Heart left ventricle (tissue), 16 donors: ENCODE data around the gene PLXNA3. TPM values are rescaled to one million over a fixed set of nuclear protein-coding genes. Genes with fewer than 3 reads are reported as not detected.
A peak's percentile ranks its signal among the peaks of the same experiment; 100 is the strongest.

ENCODE experiments used
- ATAC-seq, 4 donors: fragments of 200-7000 bp; cut with Tn5 transposase; one replicate each; pipeline ENCODE4 v1.9.1; 2020 to 2022; ENCODE audit warnings: moderate library complexity in 4 of 4, mild to moderate bottlenecking in 3 of 4, moderate number of reproducible peaks in 1 of 4
- DNase-seq, 5 donors: peaks; one replicate each; pipeline ENCODE4 v3.0.0-alpha.2; 2020
- H3K27ac ChIP-seq, 12 donors: fragments of 200-600 bp; sonication (generic) in 4 of 12; one replicate each; pipeline versions ENCODE4 v1.5.0 to v1.8.0; 2016 to 2022; ENCODE audit warnings: mild to moderate bottlenecking in 2 of 12
- H3K27me3 ChIP-seq, 9 donors: fragments of 200-600 bp; sonication (generic) in 2 of 9; one replicate each; pipeline versions ENCODE4 v1.5.1 to v1.8.0; 2016 to 2022; ENCODE audit warnings: mild to moderate bottlenecking in 3 of 9
- H3K36me3 ChIP-seq, 9 donors: fragments of 200-600 bp; sonication (generic) in 2 of 9; one replicate each; pipeline versions ENCODE4 v1.5.0 to v1.8.0; 2018 to 2022; ENCODE audit warnings: mild to moderate bottlenecking in 2 of 9
- H3K4me1 ChIP-seq, 12 donors: fragments of 200-600 bp; sonication (generic) in 4 of 12; one replicate each; pipeline versions ENCODE4 v1.5.0 to v1.8.0; 2016 to 2022; ENCODE audit warnings: mild to moderate bottlenecking in 3 of 12
- H3K4me3 ChIP-seq, 12 donors: fragments of 200-600 bp; sonication (generic) in 4 of 12; one replicate each; pipeline versions ENCODE4 v1.5.0 to v1.8.0; 2017 to 2022; ENCODE audit warnings: mild to moderate bottlenecking in 9 of 12, moderate library complexity in 4 of 12
- H3K9me3 ChIP-seq, 12 donors: fragments of 200-600 bp; sonication (generic) in 4 of 12; one replicate each; pipeline versions ENCODE4 v1.5.0 to v1.8.0; 2016 to 2022; ENCODE audit warnings: mild to moderate bottlenecking in 1 of 12
- POLR2A ChIP-seq, 2 donors: fragments of 450-650 bp; IDR thresholded peaks; one replicate each; pipeline ENCODE4 v1.6.1; 2017; ENCODE audit warnings: antibody characterized with exemption in 2 of 2, mild to moderate bottlenecking in 2 of 2, moderate library complexity in 2 of 2
- WGBS, 4 donors: extraction: QIAGEN DNeasy Blood & Tissue Kit in 2 of 4; methylation state at CpG; one replicate each; pipeline versions ENCODE4 v1.1.5 to v1.1.7; 2013 to 2018; 5-methylcytosine and 5-hydroxymethylcytosine counted together
- intact Hi-C, 10 donors: fragments of 100-400 bp; cut with DNase I; formaldehyde crosslinking; loops; one replicate each; pipeline versions ENCODE4 v1.11.1 to v1.14.2; 2022
- polyA plus RNA-seq, 2 donors: library from polyadenylated mRNA; stranded (reverse); fragments of 200-250 nt; gene quantifications; one replicate each; pipeline ENCODE4 v1.2.3, GENCODE V29; 2013
- total RNA-seq, 9 donors: library from RNA; depleted of rRNA in 2 of 9; stranded (reverse); fragments of >200 nt in 2 of 9; fragmentation: NEBNext Ultra II Directional in 3 of 9; extraction: Animal tissue kit (Norgen Biotek cat#: 25700) in 3 of 9; gene quantifications; one replicate each; pipeline versions ENCODE4 v1.1.0 to v1.2.4, GENCODE V29; 2016 to 2023
- TF ChIP-seq, protein P1 (sequence below), 12 donors: fragments of 200-600 bp; sonication (generic) in 4 of 12; IDR thresholded peaks; one replicate each; pipeline versions ENCODE4 v1.5.0 to v1.8.0; 2018 to 2022; ENCODE audit warnings: antibody characterized with exemption in 12 of 12, mild to moderate bottlenecking in 5 of 12
- donor health status: ischemic (EF 13 %, LVEDD 7.1; RV severe dilation, severe dysfunction).
- donor health status: healthy with polysubstance abuse.
- donor health status: DM: no; HTN: yes; CAD: no.
- donor health status: DM: no; HTN: no; CAD: no.
- donor health status: ischemic (EF 25% LVEDD 6.9; RV normal size, moderate dysfunction).
- donor health status: ischemic (EF 25% LVEDD 5.7; RV mildly dilated, moderate dysfunction).
- donor health status: healthy.
- donor health status: DM: yes; HTN: yes; CAD: no.
- donor health status: ischemic (EF 35%, LVEDD 5.7; RV mildly dilated, moderate dysfunction).
- donor health status: nonischemic (EF 11% LVEDD 7.7; RV severe dilation, severe dysfunction).
- donor health status: DM: yes; HTN: yes; CAD: no.
- donor health status: PGD.
- donor health status: ischemic (EF 29% LVEDD 5.4; RV normal size, mild dysfunction).
- donor health status: nonischemic (EF 23%, LVEDD 6.1; RV moderate dilation, normal function).

The PLXNA3 gene
- total and polyA plus RNA-seq, 11 donors: 4.7 to 46.6 (median 12.6) TPM

DNA sequence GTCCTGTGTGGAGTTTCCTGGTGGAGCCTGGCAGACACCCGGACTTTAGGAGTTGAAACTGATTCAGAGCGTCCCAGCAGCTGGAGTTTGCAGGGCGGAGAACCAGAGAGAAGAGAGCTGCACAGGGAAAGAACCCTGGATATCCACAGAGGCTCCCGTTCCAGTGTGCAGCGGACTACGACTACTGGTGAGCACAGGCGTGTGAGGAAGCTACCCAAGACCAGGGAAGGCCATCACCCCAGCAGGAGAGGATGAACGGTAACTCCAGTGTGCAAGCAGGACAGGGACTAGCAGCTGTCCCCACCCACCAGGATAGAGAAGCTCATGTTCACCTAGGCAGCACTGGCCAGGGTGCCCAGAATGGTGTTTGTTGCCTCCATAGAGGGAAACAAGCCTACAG is 18.7 kb downstream of the PLXNA3 start:
- H3K27ac ChIP-seq: no peak overlapping the region
- intact Hi-C loops: loop anchor here in 2 of 10 donors (5.0 kb wide), 3 partner anchors 40 to 80 kb away; partner anchors contain the start of genes FAM3A (in 1 of the 2), GDI1 (in 1 of the 2) and RPL10 (in 1 of the 2)
- DNase-seq (no peak), ATAC-seq (no peak)
- no peaks in the 10 kb centered on the region for H3K9me3 ChIP-seq
- WGBS, 4 donors: 84 to 91% (median 84%) methylated on average over 8 of the region's 8 CpGs
- TF ChIP-seq, protein P1, sequence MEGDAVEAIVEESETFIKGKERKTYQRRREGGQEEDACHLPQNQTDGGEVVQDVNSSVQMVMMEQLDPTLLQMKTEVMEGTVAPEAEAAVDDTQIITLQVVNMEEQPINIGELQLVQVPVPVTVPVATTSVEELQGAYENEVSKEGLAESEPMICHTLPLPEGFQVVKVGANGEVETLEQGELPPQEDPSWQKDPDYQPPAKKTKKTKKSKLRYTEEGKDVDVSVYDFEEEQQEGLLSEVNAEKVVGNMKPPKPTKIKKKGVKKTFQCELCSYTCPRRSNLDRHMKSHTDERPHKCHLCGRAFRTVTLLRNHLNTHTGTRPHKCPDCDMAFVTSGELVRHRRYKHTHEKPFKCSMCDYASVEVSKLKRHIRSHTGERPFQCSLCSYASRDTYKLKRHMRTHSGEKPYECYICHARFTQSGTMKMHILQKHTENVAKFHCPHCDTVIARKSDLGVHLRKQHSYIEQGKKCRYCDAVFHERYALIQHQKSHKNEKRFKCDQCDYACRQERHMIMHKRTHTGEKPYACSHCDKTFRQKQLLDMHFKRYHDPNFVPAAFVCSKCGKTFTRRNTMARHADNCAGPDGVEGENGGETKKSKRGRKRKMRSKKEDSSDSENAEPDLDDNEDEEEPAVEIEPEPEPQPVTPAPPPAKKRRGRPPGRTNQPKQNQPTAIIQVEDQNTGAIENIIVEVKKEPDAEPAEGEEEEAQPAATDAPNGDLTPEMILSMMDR (IDR thresholded peaks at IDR 0.05): no peak
- no peak for TF ChIP-seq POLR2A (IDR thresholded peaks at IDR 0.05)
- no peaks in the 10 kb centered on the region for H3K27me3 ChIP-seq
- no peak overlapping the region for H3K4me3 ChIP-seq
- H3K4me1 ChIP-seq: peaks cover 0 to 9% (median 0%) of the 10 kb centered on the region in 12 donors
- peaks cover 0 to under 1% (median 0%) of the 10 kb centered on the region in 9 donors for H3K36me3 ChIP-seq

DNA sequence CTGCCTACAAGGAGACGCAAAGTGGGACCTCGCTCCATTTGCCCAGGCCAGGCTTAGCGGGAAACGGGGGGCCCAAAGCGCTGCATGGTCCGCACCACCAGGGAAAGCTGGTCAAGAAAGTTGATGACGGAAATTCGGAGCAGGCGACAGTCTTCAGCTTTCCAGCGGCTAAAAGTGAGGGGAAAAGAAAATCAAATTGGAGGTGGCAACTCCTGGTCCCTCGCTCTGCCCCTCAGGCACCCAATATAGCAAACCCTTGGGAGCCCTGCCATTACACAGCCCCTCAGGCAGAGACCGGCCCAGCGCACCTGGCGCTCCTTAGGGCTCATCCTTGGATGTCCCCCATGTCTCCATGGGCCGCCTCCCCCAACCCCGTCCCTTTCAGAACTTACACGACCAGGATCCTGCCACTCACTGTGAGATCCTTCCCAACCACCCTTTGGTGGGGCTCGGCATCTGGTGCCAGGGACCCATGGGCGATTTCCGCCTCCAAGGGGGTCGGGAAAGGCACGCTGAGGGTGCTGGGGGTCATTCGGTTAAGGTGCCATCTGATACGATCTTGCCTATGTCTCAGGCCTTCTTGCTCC is 19.9 kb downstream of the PLXNA3 start:
- H3K27ac ChIP-seq: peak overlapping the region in 9 of 12 donors; percentile 24 to 88 (median 84)
- H3K9me3 ChIP-seq: no peaks in the 10 kb centered on the region
- no peaks in the 10 kb centered on the region for H3K27me3 ChIP-seq
- no peak for ATAC-seq
- H3K4me1 ChIP-seq: peaks cover 0 to 9% (median 0%) of the 10 kb centered on the region in 12 donors
- 59 to 72% (median 64%) methylated on average over 24 of the region's 24 CpGs for WGBS, 4 donors
- no peak for DNase-seq
- intact Hi-C loops: loop anchor here in 2 of 10 donors (5.0 kb wide), 3 partner anchors 39 to 81 kb away; partner anchors contain the start of genes FAM3A (in 1 of the 2), GDI1 (in 1 of the 2) and RPL10 (in 1 of the 2)
- TF ChIP-seq, protein P1 (IDR thresholded peaks at IDR 0.05): no peak
- no peak for TF ChIP-seq POLR2A (IDR thresholded peaks at IDR 0.05)
- H3K4me3 ChIP-seq: peak overlapping the region; percentile 23 to 67 (median 58)
- H3K36me3 ChIP-seq: no peaks in the 10 kb centered on the region

DNA sequence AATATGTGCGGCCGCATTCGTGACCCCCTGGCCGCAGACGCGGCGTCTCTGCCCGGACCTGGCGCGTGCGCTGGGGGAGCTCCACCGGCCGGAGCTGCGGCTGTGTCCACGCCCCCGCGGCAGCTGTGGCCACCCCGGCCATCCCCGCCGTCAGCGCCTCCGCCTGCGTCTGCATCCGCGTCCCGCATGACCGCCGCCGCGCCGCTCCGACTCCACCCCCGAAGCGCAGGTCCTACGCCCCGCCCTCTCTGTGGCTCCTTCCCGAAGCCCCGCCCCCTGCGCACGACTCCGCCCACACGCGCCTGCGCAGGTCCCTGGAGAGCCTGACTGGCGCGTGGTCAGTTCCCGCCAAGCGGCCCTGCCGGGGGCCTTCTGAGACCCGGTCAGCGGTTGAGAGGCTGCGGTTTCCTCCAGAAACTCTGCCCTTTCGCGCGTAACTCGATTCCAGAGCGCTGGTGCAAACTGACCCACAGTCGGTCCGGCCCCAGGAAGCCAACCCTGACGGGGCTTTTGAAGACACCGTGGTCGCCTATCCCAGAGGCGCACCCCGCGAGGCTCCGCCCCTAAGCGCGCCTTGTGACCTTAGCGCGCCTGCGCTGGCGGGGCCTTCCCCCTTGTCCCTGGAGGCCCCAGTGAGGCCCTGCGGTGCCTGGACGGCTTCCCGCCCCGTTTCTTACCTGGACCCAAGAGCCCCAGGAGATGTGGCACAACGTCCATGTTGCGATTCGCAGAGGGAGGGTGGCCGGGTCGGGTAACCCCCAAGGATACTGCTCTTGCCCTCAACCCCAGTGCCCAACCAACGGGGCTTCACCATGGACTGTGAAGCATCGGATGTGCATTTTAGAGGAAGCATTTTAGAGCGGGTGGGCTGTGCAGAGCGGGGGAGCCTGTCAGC is 20.9 kb downstream of the PLXNA3 start, which contains the start of gene LAGE3:
TSS of gene LAGE3 (minus strand) at position 554 of the 895 bp plus-strand sequence. CDS start at position 188, 366 bp downstream.
- intact Hi-C loops: loop anchor here in 2 of 10 donors (5.0 kb wide), 3 partner anchors 38 to 82 kb away; partner anchors contain the start of genes FAM3A (in 1 of the 2), GDI1 (in 1 of the 2) and RPL10 (in 1 of the 2)
- peak; percentile 91 to 97 (median 94) for ATAC-seq
- 2 to 55% (median 23%) methylated on average over 39 to 85 of the region's 85 CpGs for WGBS, 4 donors

More for the DNA sequence above, 20.9 kb downstream of the PLXNA3 start, which contains the start of gene LAGE3:
- Histone ChIP-seq H3K27me3 (no peaks in the 10 kb centered on the region), H3K4me1 (peaks cover 0 to 17% (median 1%) of the 10 kb centered on the region in 12 donors), H3K4me3 (peak within 1 kb of the TSS; percentile 23 to 67 (median 58)), H3K36me3 (peaks cover 0 to 4% (median 0%) of the 10 kb centered on the region in 9 donors), H3K9me3 (no peaks in the 10 kb centered on the region), H3K27ac (peak within 1 kb of the TSS in 11 of 12 donors; percentile 69 to 88 (median 84))
- DNase-seq: peak; percentile 93 to 95 (median 94)
- TF ChIP-seq, protein P1 (IDR thresholded peaks at IDR 0.05): no peak
- TF ChIP-seq POLR2A (IDR thresholded peaks at IDR 0.05): peak in 1 of 2 donors; percentile 65
